Activated T-helper 2 cell treated with anti-CD3 and anti-CD28 coated beads, Interferon-gamma antibody, Interleukin-2, Interleukin-4, amounts not matched to agents 10 μg/mL and 5 μg/mL and 100 μg/mL, durations not matched to agents 14 hours and 24 hours and 36 hours (primary cell): ENCODE data around the gene CAMTA2. TPM values are rescaled to one million over a fixed set of nuclear protein-coding genes. Genes with fewer than 3 reads are reported as not detected.

Experiments
- DNase-seq: peaks from one replicate; pipeline ENCODE4 v3.0.0; 2021; ENCODE audit warnings: low spot score
- H3K27ac Mint-ChIP-seq: one replicate; pipeline ENCODE4 v1.8.0; 2021; ENCODE audit warnings: mixed read lengths
- H3K27me3 Mint-ChIP-seq: one replicate; pipeline ENCODE4 v1.8.0; 2021; ENCODE audit warnings: low read depth, mixed read lengths
- H3K36me3 Mint-ChIP-seq: one replicate; pipeline ENCODE4 v1.8.0; 2021; ENCODE audit warnings: low read depth, mixed read lengths
- H3K4me1 Mint-ChIP-seq: one replicate; pipeline ENCODE4 v1.8.0; 2021; ENCODE audit warnings: low read depth, mixed read lengths
- H3K4me3 Mint-ChIP-seq: one replicate; pipeline ENCODE4 v1.8.0; 2021; ENCODE audit warnings: low read depth, mild to moderate bottlenecking, moderate library complexity, mixed read lengths
- H3K9me3 Mint-ChIP-seq: one replicate; pipeline ENCODE4 v1.8.0; 2021; ENCODE audit warnings: mixed read lengths
- intact Hi-C: fragments of 100-400 bp; cut with micrococcal nuclease; formaldehyde crosslinking; loops from one replicate; pipeline ENCODE4 v1.15.1; 2023
- total RNA-seq: library from RNA; stranded (reverse); gene quantifications from 2 replicates; pipeline ENCODE4 v1.2.3, GENCODE V29; 2022

CAMTA2 gene
- total RNA-seq, 1 donor from 2014 or later = 92.3 TPM

GRCh38 chr17:4972322-4972721, 15.2 kb downstream of the CAMTA2 start:
- H3K9me3 Mint-ChIP-seq = no peaks in the 10 kb centered on the region
- H3K4me1 Mint-ChIP-seq = peaks cover 28% of the 10 kb centered on the region
- no peak for DNase-seq
- no peaks in the 10 kb centered on the region for H3K27me3 Mint-ChIP-seq
- no peak overlapping the region for H3K27ac Mint-ChIP-seq
- intact Hi-C loops = no loop called here
- H3K4me3 Mint-ChIP-seq = no peak overlapping the region
- peaks cover 44% of the 10 kb centered on the region for H3K36me3 Mint-ChIP-seq

GRCh38 chr17:4971826-4972225, 15.6 kb downstream of the CAMTA2 start:
- Mint-ChIP-seq H3K4me3 (no peak overlapping the region), H3K9me3 (no peaks in the 10 kb centered on the region), H3K27ac (no peak overlapping the region), H3K36me3 (peaks cover 39% of the 10 kb centered on the region), H3K4me1 (peaks cover 28% of the 10 kb centered on the region), H3K27me3 (no peaks in the 10 kb centered on the region)
- intact Hi-C loops = no loop called here
- no peak for DNase-seq

- no peaks in the 10 kb centered on the region for H3K9me3 Mint-ChIP-seq
- peaks cover 34% of the 10 kb centered on the region for H3K4me1 Mint-ChIP-seq
- intact Hi-C loops = no loop called here
- DNase-seq = no peak
- H3K27me3 Mint-ChIP-seq = no peaks in the 10 kb centered on the region
- H3K27ac Mint-ChIP-seq = no peak overlapping the region
- H3K4me3 Mint-ChIP-seq = peak overlapping the region; percentile 6
- peaks cover 43% of the 10 kb centered on the region for H3K36me3 Mint-ChIP-seq
Observed at GRCh38 chr17:4970273-4970672, 17.2 kb downstream of the CAMTA2 start.

- intact Hi-C loops = loop anchor here (2.0 kb wide), 1 partner anchor 17 kb away; the partner anchor contains the start of gene CAMTA2
- no peak for DNase-seq
- Mint-ChIP-seq H3K36me3 (peaks cover 40% of the 10 kb centered on the region), H3K4me1 (peaks cover 35% of the 10 kb centered on the region), H3K4me3 (no peak overlapping the region), H3K9me3 (no peaks in the 10 kb centered on the region), H3K27ac (no peak overlapping the region), H3K27me3 (no peaks in the 10 kb centered on the region)
Observed at GRCh38 chr17:4969551-4970173, 17.8 kb downstream of the CAMTA2 start.

- Mint-ChIP-seq H3K4me1 (peaks cover 35% of the 10 kb centered on the region), H3K4me3 (no peak overlapping the region), H3K9me3 (no peaks in the 10 kb centered on the region), H3K36me3 (peaks cover 34% of the 10 kb centered on the region), H3K27me3 (no peaks in the 10 kb centered on the region), H3K27ac (no peak overlapping the region)
- peak; percentile 22 for DNase-seq
- intact Hi-C loops = loop anchor here (2.0 kb wide), 1 partner anchor 18 kb away; the partner anchor contains the start of gene CAMTA2
Observed at GRCh38 chr17:4969047-4969550, 18.4 kb downstream of the CAMTA2 start.

- intact Hi-C loops = loop anchor here (2.0 kb wide), 1 partner anchor 18 kb away; the partner anchor contains the start of gene CAMTA2
- Mint-ChIP-seq H3K4me1 (peaks cover 35% of the 10 kb centered on the region), H3K9me3 (no peaks in the 10 kb centered on the region), H3K36me3 (peaks cover 29% of the 10 kb centered on the region), H3K27me3 (no peaks in the 10 kb centered on the region), H3K4me3 (no peak overlapping the region), H3K27ac (no peak overlapping the region)
- no peak for DNase-seq
Observed at GRCh38 chr17:4968486-4969046, 18.9 kb downstream of the CAMTA2 start.

GRCh38 chr17:4967539-4968485, 19.7 kb downstream of the CAMTA2 start, which contains the start of gene SPAG7:
SPAG7 (minus strand) TSS chr17:4967817; CDS start chr17:4967804, 13 bp downstream.
- no peaks in the 10 kb centered on the region for H3K27me3 Mint-ChIP-seq
- H3K4me1 Mint-ChIP-seq = peaks cover 35% of the 10 kb centered on the region
- peaks cover 26% of the 10 kb centered on the region for H3K36me3 Mint-ChIP-seq
- peak; percentile 94 for DNase-seq
- intact Hi-C loops = loop anchor here (1.0 to 2.0 kb wide), 4 partner anchors 19 to 59 kb away; partner anchors contain the start of genes CAMTA2, PFN1, RNF167 and SLC25A11
- no peaks in the 10 kb centered on the region for H3K9me3 Mint-ChIP-seq
- H3K4me3 Mint-ChIP-seq = no peak within 1 kb of the TSS
- peak within 1 kb of the TSS; percentile 72 for H3K27ac Mint-ChIP-seq

GRCh38 chr17:4966844-4967538, 20.5 kb downstream of the CAMTA2 start:
- DNase-seq = peak; percentile 97
- H3K4me1 Mint-ChIP-seq = peaks cover 35% of the 10 kb centered on the region
- no peaks in the 10 kb centered on the region for H3K9me3 Mint-ChIP-seq
- intact Hi-C loops = loop anchor here (1.0 to 2.0 kb wide), 3 partner anchors 19 to 58 kb away; partner anchors contain the start of genes PFN1, RNF167 and SLC25A11
- H3K27ac Mint-ChIP-seq = peak overlapping the region; percentile 72
- no peak overlapping the region for H3K4me3 Mint-ChIP-seq
- H3K27me3 Mint-ChIP-seq = no peaks in the 10 kb centered on the region
- H3K36me3 Mint-ChIP-seq = peaks cover 20% of the 10 kb centered on the region

GRCh38 chr17:4965311-4965986, 22.0 kb downstream of the CAMTA2 start:
- Mint-ChIP-seq H3K9me3 (no peaks in the 10 kb centered on the region), H3K27ac (no peak overlapping the region), H3K27me3 (no peaks in the 10 kb centered on the region), H3K36me3 (peaks cover 25% of the 10 kb centered on the region), H3K4me3 (peak overlapping the region; percentile 22), H3K4me1 (peaks cover 27% of the 10 kb centered on the region)
- intact Hi-C loops = no loop called here
- no peak for DNase-seq

- Mint-ChIP-seq H3K36me3 (peaks cover 44% of the 10 kb centered on the region), H3K4me3 (no peak overlapping the region), H3K27me3 (no peaks in the 10 kb centered on the region), H3K27ac (peak overlapping the region; percentile 42), H3K9me3 (no peaks in the 10 kb centered on the region), H3K4me1 (peaks cover 6% of the 10 kb centered on the region)
- intact Hi-C loops = no loop called here
- no peak for DNase-seq
Observed at GRCh38 chr17:4960279-4960922, 27.1 kb downstream of the CAMTA2 start.

- DNase-seq = no peak
- intact Hi-C loops = no loop called here
- Mint-ChIP-seq H3K36me3 (peaks cover 40% of the 10 kb centered on the region), H3K9me3 (no peaks in the 10 kb centered on the region), H3K4me1 (peaks cover 4% of the 10 kb centered on the region), H3K4me3 (no peak overlapping the region), H3K27me3 (no peaks in the 10 kb centered on the region), H3K27ac (no peak overlapping the region)
Observed at GRCh38 chr17:4959261-4959965, 28.1 kb downstream of the CAMTA2 start.
